HepG2 (cell line): ENCODE results near the gene SDK2.

Source experiments
- CREM ChIP-seq, 2 experiments: sonication (generic) in 1 of 2; formaldehyde crosslinking in 1 of 2; IDR thresholded peaks; 2 replicates each; pipeline versions ENCODE4 v1.4.0 to v1.6.1; 2016 to 2020; ENCODE audit warnings: antibody characterized with exemption in 1 of 2, mild to moderate bottlenecking in 1 of 2, missing genetic modification reagents in 1 of 2
- SUZ12 ChIP-seq: fragments of 150-350 bp; IDR thresholded peaks from 2 replicates; pipeline ENCODE4 v1.6.1; 2014; ENCODE audit warnings: low read depth, low read length

GRCh38 chr17:73338050-73338521 lies 306.2 kb downstream of the SDK2 start:
- no peak for TF ChIP-seq CREM (IDR thresholded peaks at IDR 0.05)
- no peak for TF ChIP-seq CREM (CRISPR knock-in tag; IDR thresholded peaks at IDR 0.05)
- no peak for TF ChIP-seq SUZ12
